Ramos (cell line): Measurements from ENCODE around the gene FBXL13.
"Not testable (repeated sequence)": the region's sequence is repeated elsewhere in the genome, so short reads cannot be mapped to it uniquely, and the experiment has no call there.

ENCODE experiments used
- in situ Hi-C: fragments of 300-500 bp; cut with MboI; formaldehyde crosslinking; loops from one replicate; pipeline ENCODE4 v1.14.3; 2022; ENCODE audit warnings: low sequenced_read_pairs; ENCODE audit not compliant: unreplicated experiment

Gene FBXL13

DNA sequence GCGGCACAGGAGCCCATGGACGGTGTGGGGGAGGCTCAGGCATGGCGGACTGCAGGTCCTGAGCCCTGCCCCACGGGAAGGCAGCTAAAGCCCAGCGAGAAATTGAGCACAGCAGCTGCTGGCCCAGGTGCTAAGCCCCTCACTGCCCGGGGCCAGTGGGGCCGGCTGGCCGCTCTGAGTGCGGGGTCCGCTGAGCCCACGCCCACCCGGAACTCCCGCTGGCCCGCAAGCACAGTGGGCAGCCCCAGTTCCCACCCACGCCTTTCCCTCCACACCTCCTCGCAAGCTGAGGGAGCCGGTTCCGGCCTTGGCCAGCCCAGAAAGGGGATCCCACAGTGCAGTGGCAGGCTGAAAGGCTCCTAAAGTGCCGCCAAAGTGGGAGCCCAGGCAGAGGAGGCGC, 40.3 kb downstream of the FBXL13 start:
- in situ Hi-C loops, result not testable (repeated sequence)

DNA sequence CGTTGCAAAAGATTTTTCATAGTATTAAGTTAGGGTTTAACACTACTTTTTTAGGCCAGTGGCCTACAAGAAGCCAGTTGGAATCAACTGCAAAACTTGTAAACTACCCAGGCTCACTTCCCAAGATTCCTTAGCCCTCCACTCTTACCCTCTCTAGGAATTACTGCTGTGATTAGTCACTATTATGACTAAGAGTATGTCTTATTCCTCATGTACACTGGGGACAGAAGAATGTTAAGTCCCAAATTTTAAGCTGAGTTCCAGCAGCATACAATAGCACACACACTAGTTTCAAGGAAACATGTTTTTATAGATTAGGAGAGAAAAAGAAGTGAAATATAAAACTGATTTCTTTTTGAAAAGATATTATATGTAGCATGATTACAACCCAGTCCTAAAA, 42.8 kb downstream of the FBXL13 start:
- in situ Hi-C loops, result no loop called here

DNA sequence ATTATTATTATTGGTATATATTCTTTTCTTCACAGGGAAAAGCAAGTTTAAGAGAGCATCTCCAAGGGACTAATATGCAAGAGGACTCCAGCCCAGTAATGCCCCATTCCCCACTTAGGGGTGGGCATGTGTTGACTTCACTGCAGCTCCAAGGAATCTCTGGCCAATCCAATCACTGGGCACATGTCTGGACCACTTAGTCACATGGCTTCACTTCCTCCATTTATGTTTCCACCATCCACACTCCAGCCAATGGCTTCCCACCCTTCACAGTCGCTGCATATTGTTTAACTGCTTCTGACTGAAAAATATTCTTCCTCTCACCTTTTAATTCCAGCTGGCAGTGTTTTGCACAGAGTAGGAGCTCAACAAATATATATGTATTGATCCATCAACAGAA, 43.6 kb downstream of the FBXL13 start:
- in situ Hi-C loops, result no loop called here

DNA sequence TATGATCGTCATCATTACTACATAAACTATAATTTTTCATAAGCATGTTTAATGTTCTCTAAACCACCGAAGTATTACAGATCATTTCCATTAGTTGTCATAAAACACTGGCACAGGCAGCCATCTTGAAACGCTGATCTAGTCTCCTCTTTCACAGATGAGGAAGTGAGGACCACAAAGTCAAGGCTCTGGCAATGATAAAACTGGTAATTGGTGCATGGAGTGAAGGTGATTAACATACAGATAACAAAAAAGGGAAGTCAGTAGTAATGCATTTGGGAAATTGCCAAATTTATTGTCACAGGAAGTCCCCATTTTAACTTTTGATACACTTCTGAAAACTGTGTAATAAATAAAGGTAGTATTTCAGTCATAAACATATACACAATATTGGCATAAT, 49.3 kb downstream of the FBXL13 start:
- in situ Hi-C loops, result no loop called here

DNA sequence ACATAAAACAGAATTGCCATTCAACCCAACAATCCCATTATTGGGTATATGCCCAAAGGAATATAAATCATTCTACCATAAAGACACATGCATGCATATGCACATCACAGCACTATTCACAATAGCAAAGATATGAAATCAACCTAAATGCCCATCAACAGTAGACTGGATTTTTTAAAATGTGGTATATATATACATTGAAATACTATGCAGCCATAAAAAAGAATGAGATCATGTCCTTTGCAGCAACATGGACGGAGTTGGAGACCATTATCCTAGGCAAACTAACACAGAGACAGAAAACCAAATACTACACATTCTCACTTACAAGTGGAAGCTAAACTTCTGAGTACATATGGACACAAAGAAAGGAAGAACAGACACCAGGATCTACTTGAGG, 51.0 kb downstream of the FBXL13 start:
- in situ Hi-C loops, result not testable (repeated sequence)

DNA sequence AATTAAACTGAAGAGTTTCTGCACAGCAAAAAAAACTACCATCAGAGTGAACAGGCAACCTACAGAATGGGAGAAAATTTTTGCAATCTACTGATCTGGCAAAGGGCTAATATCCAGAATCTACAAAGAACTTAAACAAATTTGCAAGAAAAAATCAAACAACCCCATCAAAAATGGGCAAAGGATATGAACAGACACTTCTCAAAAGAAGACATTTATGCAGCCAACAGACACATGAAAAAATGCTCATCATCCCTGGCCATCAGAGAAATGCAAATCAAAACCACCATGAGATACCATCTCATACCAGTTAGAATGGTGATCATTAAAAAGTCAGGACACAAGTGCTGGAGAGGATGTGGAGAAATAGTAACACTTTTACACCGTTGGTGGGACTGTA, 53.1 kb downstream of the FBXL13 start:
- in situ Hi-C loops, result not testable (repeated sequence)

DNA sequence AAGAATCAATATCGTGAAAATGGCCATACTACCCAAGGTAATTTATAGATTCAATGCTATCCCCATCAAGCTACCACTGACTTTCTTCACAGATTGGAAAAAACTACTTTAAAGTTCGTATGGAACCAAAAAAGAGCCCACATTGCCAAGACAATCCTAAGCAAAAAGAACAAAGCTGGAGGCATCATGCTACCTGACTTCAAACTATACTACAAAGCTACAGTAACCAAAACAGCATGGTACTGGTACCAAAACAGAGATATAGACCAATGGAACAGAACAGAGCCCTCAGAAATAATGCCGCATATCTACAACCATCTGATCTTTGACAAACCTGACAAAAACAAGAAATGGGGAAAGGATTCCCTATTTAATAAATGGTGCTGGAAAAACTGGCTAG, 53.7 kb downstream of the FBXL13 start:
- in situ Hi-C loops, result not testable (repeated sequence)

DNA sequence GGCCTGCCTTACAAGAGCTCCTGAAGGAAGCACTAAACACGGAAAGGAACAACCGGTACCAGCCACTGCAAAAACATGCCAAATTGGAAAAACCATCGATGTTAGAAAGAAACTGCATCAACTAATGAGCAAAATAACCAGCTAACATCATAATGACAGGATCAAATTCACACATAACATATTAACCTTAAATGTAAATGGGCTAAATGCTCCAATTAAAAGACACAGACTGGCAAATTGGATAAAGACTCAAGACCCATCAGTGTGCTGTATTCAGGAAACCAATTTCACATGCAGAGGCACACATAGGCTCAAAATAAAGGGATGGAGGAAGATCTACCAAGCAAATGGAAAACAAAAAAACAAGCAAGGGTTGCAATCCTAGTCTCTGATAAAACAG, 56.3 kb downstream of the FBXL13 start:
- in situ Hi-C loops, result not testable (repeated sequence)

DNA sequence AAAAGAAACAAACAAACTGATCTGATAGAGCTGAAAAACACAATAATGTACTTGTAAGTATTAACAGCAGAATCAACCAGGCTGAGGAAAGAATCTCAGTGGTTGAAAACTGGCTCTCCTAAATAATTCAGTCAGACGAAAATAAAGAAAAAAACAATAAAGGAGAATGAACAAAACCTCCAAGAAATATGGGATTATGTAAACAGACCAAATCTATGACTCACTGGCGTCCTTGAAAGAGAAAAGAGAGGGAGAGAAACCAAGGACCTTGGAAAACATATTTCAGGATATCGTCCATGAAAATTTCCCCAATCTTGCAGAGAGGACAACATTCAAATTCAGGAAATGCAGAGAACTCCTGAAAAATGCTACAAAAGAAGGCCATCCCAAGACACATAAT, 62.9 kb downstream of the FBXL13 start:
- in situ Hi-C loops, result no loop called here

DNA sequence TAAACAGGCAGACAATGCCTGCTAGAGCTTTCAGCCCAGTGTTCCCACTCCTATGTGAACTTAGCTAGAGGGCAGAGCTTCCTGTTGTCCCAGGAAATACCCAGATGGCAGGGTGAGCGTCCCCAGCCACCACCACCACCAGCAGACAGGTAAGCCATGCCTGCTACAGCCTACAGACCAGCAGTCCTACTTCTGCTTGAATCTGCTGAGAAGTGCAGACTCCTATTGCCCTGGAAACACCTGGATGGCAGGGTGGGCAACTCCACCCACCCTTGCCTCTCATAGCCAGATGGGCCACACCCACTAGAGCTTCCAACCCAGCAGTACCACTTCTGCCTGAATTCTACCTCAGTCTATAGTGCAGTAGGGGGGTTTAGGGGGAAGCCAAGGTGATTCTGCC, 64.4 kb downstream of the FBXL13 start:
- in situ Hi-C loops, result no loop called here

DNA sequence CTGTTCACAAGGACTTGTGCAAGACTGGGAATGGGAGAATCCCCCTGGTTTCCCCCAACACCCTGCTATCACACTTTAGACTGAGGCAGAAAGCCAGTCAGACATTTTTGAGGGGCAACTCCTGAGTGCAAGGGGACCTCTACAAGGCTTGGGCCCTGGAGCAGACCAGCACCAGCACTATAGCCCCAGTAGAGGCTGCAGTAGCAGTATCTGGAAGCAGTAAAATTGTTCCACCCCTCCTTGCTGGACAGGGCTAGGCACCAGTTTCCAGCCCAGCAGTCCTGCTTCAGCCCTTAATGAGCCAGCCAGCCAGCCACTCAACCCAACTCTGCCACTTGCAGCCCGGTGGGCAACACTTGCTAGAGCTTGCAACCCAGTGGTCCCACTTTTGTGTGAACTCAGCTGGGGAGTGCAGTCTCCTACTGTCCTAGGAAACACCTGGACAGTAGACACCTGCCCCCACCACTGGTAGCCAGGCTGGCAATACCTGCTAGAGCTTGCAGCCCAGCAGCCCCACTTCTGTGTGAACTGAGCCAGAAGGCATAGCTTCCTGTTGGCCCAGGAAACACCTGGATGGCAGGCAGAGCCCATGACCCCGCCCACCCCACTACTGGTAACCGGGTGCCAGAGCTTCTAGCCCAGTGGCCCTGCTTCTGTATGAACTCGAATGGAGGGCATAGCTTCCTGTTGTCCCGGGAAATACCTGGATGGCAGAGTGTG, 65.0 kb downstream of the FBXL13 start:
- in situ Hi-C loops, result no loop called here

DNA sequence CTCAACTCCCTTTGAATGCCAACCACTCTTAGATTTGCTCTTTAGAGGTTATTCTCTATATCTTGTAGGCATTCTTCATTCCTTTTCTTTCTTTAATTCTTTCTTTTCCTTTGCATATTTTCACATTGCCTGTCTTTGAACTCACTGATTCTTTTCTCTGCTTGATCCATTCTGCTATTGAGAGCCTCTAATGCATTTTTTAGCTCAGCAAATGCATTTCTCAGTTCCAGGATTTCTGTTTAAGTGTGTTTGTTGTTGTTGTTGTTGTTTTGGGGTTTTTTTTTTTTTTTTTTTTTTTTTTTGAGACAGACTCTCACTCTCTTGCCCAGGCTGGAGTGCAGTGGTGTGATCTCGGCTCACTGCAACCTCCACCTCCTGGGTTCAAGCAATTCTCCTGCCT, 71.6 kb downstream of the FBXL13 start:
- in situ Hi-C loops, result no loop called here

DNA sequence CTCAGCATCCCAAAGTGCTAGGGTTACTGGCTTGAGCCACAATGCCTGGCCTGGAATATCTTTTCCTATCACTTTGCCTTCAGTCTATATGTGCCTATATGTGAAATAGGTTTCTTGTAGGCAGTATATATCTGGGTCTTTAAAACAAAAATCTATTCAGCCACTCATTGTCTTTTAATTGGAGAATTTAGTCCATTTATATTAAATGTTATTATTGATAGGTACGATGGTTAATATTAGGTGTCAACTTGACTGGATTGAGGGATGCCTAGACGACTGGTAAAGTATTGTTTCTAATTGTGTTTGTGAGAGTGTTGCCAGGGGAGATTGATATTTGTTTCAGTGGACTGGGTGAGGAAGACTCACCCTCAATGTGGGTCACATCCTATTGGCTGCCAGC, 73.4 kb downstream of the FBXL13 start:
- in situ Hi-C loops, result no loop called here

DNA sequence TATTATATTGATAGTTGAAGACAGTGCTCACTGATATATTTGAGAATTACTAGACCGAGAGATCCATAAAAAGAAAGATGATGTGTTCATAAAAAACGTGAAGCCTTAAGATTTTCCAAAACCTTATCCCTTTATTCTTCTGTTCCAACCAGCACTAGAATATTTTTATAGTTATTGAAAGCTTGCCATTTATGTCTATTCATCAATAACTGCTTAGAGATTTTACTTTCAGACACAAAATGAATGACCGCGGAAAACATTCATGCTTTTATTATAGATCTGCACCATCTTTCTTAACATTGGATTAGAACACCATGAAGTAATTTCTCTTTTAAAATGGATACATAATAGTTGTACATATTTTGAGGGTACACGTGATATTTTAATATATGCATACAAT, 77.6 kb downstream of the FBXL13 start:
- in situ Hi-C loops, result no loop called here

DNA sequence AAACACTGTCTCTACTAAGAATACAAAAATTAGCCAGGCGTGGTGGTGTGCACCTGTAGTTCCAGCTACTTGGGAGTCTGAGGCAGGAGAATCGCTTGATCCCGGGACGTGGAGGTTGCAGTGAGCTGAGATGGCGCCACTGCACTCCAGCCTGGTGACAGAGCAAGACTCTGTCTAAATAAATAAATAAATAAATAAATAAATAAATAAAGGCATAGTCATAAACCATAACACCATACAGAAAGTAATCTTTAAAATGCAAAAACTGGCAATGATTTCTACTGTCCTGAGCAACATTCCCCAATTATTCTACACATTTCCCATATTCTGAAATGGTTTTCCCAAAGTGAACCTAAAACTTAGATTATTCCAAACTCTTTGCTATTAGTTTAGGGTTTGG, 79.0 kb downstream of the FBXL13 start:
- in situ Hi-C loops, result not testable (repeated sequence)

DNA sequence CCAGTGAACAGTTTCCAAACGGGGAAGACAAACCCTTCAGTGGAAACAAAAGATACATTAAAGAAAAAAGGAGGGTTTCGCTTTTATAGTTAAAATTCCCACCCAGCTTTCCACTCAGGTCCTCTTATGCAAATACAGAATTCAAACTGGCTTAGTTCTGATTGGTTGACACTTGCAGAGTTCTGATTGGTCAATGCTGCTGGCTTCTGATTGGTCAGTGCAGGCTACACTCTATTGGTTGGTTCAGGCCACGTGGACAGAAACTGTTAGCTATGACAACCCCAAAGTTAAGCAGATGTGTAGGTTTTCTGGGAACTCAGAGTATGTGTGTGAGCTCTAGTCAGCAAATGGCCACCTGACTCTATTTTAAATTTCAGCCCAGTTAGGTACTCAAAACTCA, 80.0 kb downstream of the FBXL13 start:
- in situ Hi-C loops, result no loop called here

DNA sequence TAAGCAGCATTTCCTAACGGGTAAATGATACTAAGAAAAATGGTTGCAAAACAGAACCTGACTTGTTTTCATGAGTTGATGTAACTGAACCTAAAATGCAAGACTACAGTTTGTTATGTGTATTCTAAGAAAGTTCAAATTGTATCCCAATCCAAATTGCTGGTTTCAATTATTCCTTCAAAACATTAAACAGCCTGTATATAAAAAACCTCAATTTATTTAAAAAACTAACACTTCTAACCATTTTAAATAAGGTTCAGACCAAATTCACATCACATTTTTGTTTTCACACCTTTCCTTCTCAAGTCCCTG, 80.9 kb downstream of the FBXL13 start:
- in situ Hi-C loops, result no loop called here

DNA sequence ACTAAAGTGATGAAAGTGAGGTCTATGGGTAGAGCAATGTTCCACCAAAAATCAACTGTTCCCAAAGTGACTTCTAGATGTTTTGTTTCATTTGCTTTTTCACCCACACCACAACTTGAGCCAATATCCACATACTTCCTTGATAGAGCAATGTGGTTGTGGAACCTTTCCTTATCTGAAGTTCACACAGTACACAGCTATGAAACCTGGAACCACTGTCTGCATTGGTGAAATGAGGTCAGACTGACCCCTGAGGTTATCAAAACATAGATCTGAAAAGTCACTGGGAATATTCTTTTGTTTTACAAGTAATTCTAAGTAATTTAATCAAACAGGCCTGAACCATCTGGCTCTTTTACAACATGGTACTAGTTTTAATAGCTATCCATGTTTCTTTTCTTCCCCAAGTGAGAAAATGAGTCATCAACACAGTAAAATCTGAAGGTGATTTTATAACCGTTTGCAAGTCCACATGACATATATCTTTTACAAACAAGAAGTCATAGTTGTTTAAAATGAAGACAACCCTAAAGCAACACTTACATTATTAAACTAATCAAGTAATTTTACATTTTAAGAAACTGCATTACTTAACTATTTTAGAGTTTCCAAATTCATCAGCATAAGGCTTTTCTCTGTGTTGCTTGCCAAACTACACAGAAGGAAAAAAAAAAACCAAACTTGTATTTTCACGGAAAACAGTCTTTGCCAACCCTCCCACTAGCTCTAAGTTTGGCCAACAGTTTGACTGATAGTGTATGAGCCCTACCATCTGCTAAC, 81.5 kb downstream of the FBXL13 start:
- in situ Hi-C loops, result no loop called here

DNA sequence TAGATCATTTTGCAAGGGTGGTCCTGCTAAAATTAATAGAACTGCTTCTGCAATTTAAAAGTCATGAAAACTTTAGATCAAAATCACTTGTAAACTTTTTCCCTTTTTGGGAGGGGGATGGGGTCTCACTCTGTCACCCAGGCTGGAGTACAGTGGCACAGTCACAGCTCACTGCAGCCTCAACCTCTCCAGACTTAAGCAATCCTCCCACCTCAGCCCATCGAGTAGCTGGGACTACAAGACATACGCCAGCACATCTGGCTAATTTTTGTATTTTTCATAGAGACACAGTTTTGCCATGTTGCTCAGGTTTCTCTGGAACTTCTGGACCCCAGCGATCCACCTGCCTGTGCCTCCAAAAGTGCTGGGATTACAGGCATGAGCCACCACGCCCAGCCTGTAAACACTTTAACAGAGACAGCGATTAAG, 82.1 kb downstream of the FBXL13 start:
- in situ Hi-C loops, result no loop called here

DNA sequence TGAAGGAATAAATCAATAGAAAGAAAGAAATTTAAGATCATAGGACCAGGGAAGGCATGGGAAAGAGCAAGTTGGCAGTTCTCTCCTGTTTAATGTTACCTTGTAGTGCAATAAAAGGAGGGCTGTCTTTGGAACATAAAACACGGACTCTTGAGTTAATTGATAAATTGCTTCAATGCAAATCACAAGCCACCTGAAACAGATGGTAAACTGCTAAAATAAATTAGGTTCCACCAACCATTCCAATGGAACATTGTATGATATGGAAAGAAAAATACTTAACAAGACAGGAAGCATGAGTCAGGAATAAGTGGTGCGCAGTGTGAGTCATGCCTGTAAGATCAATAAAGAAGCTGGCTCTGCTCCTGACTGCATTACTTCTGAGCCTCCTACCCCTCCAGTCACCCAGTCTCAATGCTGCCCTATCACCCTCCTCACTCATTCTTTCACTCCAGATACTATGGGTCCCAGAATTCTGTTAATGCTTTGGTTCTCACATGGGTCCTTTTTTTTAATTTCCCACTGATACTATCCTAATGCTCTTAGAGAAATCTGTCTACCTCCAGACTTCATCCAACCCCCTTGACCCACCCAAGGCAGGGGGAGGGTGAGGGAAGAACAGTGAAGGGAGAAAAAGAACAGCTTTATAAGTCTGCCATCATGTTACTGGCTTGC, 82.9 kb downstream of the FBXL13 start:
- in situ Hi-C loops, result no loop called here

DNA sequence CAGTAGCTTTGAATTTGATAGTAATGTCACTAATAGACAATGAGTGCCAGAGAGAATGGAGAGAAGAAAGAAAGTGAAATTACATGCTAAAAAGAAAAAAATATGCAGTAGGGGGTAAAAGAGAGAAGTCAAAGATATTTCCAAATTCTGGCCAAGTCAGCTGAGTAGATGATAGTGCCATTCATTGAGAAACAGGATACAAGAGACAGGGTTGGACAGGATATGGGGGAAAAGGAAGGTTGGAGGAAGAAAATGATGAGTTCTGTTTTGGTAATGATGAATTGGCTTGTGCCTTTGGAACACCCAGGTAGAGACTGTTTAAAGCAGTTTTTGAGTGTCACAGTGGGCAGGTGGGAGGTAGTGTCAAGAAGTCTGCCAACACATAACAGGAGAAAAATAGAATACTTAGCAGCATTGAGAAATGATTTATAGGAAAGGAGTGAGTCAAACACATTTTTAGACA, 83.5 kb downstream of the FBXL13 start:
- in situ Hi-C loops, result no loop called here
